Measurements from ENCODE around the gene AMN.

GRCh38 chr14:102909911-102910310, 12.6 kb upstream of the AMN start:
- no peak for TF ChIP-seq POLR2AphosphoS5 (IDR thresholded peaks at IDR 0.05; ENCODE audit: low read depth, low read length)
- no peak for TF ChIP-seq REST (IDR thresholded peaks at IDR 0.05; ENCODE audit: insufficient read depth in 1 of 2, low read depth in 2 of 2, low read length in 2 of 2)

All from PFSK-1 (cell line).